ENCODE results near the gene GBA2. TPM values are rescaled to one million over a fixed set of nuclear protein-coding genes. Genes with fewer than 3 reads are reported as not detected.
A peak's percentile ranks its signal among the peaks of the same experiment; 100 is the strongest.

The GBA2 gene
- total RNA-seq, 1 experiment from 2014 or later = 63.6 TPM

- CTCF ChIA-PET = interaction anchor here (2.3 kb wide), 1 partner anchor 9 kb away, joined by 15 read pairs; no protein-coding TSS in a partner anchor
- H2AFZ ChIP-seq (ENCODE audit: low read depth, low read length, poor library complexity, severe bottlenecking) = no peak overlapping the region
- BruUV-seq (replicated peaks) = no TSS peak
- H3K4me3 ChIP-seq (replicated peaks in 1 of 2; ENCODE audit: low read depth in 1 of 2, low read length in 2 of 2) = no peak overlapping the region
- H3K9ac ChIP-seq (ENCODE audit: low read length) = no peak overlapping the region
- no peak overlapping the region for H3K27ac ChIP-seq (ENCODE audit: low read depth, low read length)
- H3K36me3 ChIP-seq (ENCODE audit: control insufficient read depth in 1 of 2, insufficient read depth in 2 of 2, low read length in 2 of 2) = peaks cover 45 to 56% of the 10 kb centered on the region in 2 experiments; a peak in 3 of 4 replicates
- H3K27me3 ChIP-seq (ENCODE audit: insufficient read depth, low read length) = no peaks in the 10 kb centered on the region
- no peaks in the 10 kb centered on the region for H3K9me3 ChIP-seq (ENCODE audit: control insufficient read depth in 1 of 2, insufficient read depth in 1 of 2, low read depth in 1 of 2, low read length in 2 of 2)
- POLR2A ChIA-PET = interaction anchor here (0.5 to 4.2 kb wide), 2 partner anchors 7 to 99 kb away, joined by 3 to 15 read pairs; no protein-coding TSS in a partner anchor
- DNase-seq (ENCODE audit: low read depth, low spot score) (no peak), ATAC-seq (no peak)
- RAD21 ChIA-PET (ENCODE audit: low non-redundant PET in 1 of 2, low total read pairs in 2 of 2, uncharacterized antibody in 2 of 2, unreplicated experiment in 2 of 2) = no interaction called here
- intact Hi-C loops (cut with micrococcal nuclease) = no loop called here
- H3K79me2 ChIP-seq (ENCODE audit: insufficient read depth, low read length) = peaks cover 45% of the 10 kb centered on the region
- TF ChIP-seq POLR2A (IDR thresholded peaks at IDR 0.05; ENCODE audit: borderline replicate concordance, extremely low read depth, insufficient read depth, insufficient read length) (no peak), SRF (IDR thresholded peaks at IDR 0.05; ENCODE audit: low read depth) (no peak), TCF7L2 (IDR thresholded peaks at IDR 0.05; ENCODE audit: borderline replicate concordance, extremely low read depth, insufficient read depth, insufficient read length) (no peak)
- H3K4me1 ChIP-seq (ENCODE audit: control insufficient read depth in 1 of 2, insufficient read depth in 2 of 2, low read length in 2 of 2) = peaks cover 18 to 30% of the 10 kb centered on the region in 2 experiments
- 0 out of 2 replicates have a peak overlapping the region, but pooled peaks have one; percentile 90 for H3K4me2 ChIP-seq (ENCODE audit: low read length)
- no peaks in the 10 kb centered on the region for H4K20me1 ChIP-seq (ENCODE audit: insufficient read depth)
- H3K9me2 ChIP-seq (ENCODE audit: insufficient read depth) = no peaks in the 10 kb centered on the region
Measured at GRCh38 chr9:35687306-35687705, 61.7 kb downstream of the GBA2 start.

Small RNAs within 50 kb of the gene (microRNA-seq; reads per million reads assigned to microRNA genes)
- not detected for gene MIR6852 (ENCODE audit: borderline number of aligned reads)
- not detected for gene MIR6853 (ENCODE audit: borderline number of aligned reads)

Other genes with a start within 250 kb of the GBA2 start
- gene TESK1, start 144.0 kb downstream of the GBA2 start, total RNA-seq (2021; ENCODE audit: unreplicated experiment) = 26.6 TPM
- 1.6 TPM for gene CD72, start 130.8 kb downstream of the GBA2 start, total RNA-seq (2021; ENCODE audit: unreplicated experiment)
- not detected for gene SIT1, start 98.3 kb downstream of the GBA2 start, total RNA-seq (2021; ENCODE audit: unreplicated experiment)
- gene RMRP, start 91.2 kb downstream of the GBA2 start, total RNA-seq (2021; ENCODE audit: unreplicated experiment) = 30,969 TPM
- gene CCDC107, start 90.9 kb downstream of the GBA2 start, total RNA-seq (2021; ENCODE audit: unreplicated experiment) = 11.1 TPM
- 29.8 TPM for gene ARHGEF39, start 84.0 kb downstream of the GBA2 start, total RNA-seq (2021; ENCODE audit: unreplicated experiment)
- gene CA9, start 75.3 kb downstream of the GBA2 start, total RNA-seq (2021; ENCODE audit: unreplicated experiment) = 8.5 TPM
- gene TPM2, start 59.3 kb downstream of the GBA2 start, total RNA-seq (2021; ENCODE audit: unreplicated experiment) = 278 TPM
- gene TLN1, start 17.0 kb downstream of the GBA2 start, total RNA-seq (2021; ENCODE audit: unreplicated experiment) = 144 TPM
- 22.3 TPM for gene CREB3, start 16.6 kb downstream of the GBA2 start, total RNA-seq (2021; ENCODE audit: unreplicated experiment)
- gene RGP1, start 59 bp upstream of the GBA2 start, total RNA-seq (2021; ENCODE audit: unreplicated experiment) = 32.6 TPM
- gene MSMP, start 5.0 kb upstream of the GBA2 start, total RNA-seq (2021; ENCODE audit: unreplicated experiment) = 1.2 TPM
- gene NPR2, start 42.4 kb upstream of the GBA2 start, total RNA-seq (2021; ENCODE audit: unreplicated experiment) = 18.8 TPM
- 0.39 TPM for gene SPAG8, start 63.0 kb upstream of the GBA2 start, total RNA-seq (2021; ENCODE audit: unreplicated experiment)
- 49.0 TPM for gene HINT2, start 65.8 kb upstream of the GBA2 start, total RNA-seq (2021; ENCODE audit: unreplicated experiment)
- not detected for gene FAM221B, start 79.5 kb upstream of the GBA2 start, total RNA-seq (2021; ENCODE audit: unreplicated experiment)
- 7.2 TPM for gene TMEM8B, start 80.0 kb upstream of the GBA2 start, total RNA-seq (2021; ENCODE audit: unreplicated experiment)
- not detected for gene OR13J1, start 121.2 kb upstream of the GBA2 start, total RNA-seq (2021; ENCODE audit: unreplicated experiment)
- gene HRCT1, start 157.0 kb upstream of the GBA2 start, total RNA-seq (2021; ENCODE audit: unreplicated experiment) = 0.32 TPM
- not detected for gene SPAAR, start 160.3 kb upstream of the GBA2 start, total RNA-seq (2021; ENCODE audit: unreplicated experiment)
- gene OR2S2, start 208.9 kb upstream of the GBA2 start, total RNA-seq (2021; ENCODE audit: unreplicated experiment) = not detected